HepG2 (cell line): ENCODE results near the gene BAHCC1. TPM values are rescaled to one million over a fixed set of nuclear protein-coding genes. Genes with fewer than 3 reads are reported as not detected.

ENCODE experiments used
- ATAC-seq: fragments of 200-7000 bp; cut with Tn5 transposase; 3 replicates; pipeline ENCODE4 v1.9.1; 2020; ENCODE audit warnings: mild to moderate bottlenecking, moderate library complexity
- BruUV-seq: library from RNA; stranded (reverse); fragments of 400-500 nt; replicated peaks from 2 replicates; lab custom pipeline; 2021; lab: Mats Ljungman, UMichigan
- CTCF ChIA-PET: fragments of 300-600 bp; formaldehyde crosslinking; extraction: SDS; loops from one replicate; lab custom pipeline; 2021; ENCODE audit warnings: low total read pairs, inconsistent platforms, low intra/inter-chr PET ratio; lab: Yijun Ruan, JAX
- POLR2A ChIA-PET: fragments of 350-600 bp; sonication (Branson Sonifier 250); formaldehyde crosslinking; loops from one replicate; lab custom pipeline; 2020; ENCODE audit warnings: antibody characterized with exemption, inconsistent platforms; lab: Yijun Ruan, JAX
- DNase-seq: peaks from one replicate; pipeline ENCODE4 v3.0.0-alpha.2; 2015; ENCODE audit warnings: low spot score
- FAIRE-seq: peaks from 3 replicates; lab custom pipeline; 2011; peaks lifted over from hg19 to GRCh38; lab: Jason Lieb, UNC
- H2AFZ ChIP-seq: one replicate; pipeline ENCODE4 v1.6.1; 2011; ENCODE audit warnings: low read length, inconsistent platforms
- H3K27ac ChIP-seq: fragments of 300-600 bp; 3 replicates; pipeline ENCODE4 v1.8.0; 2011; ENCODE audit warnings: mixed run types, mild to moderate bottlenecking, mixed read lengths, low read length, inconsistent platforms; ENCODE audit not compliant: insufficient read depth; ENCODE audit errors: extremely low read length
- H3K27me3 ChIP-seq, 2 experiments: fragments of 200-600 bp in 1 of 2; 2 replicates in 1 of 2; 3 replicates in 1 of 2; pipeline versions ENCODE4 v1.6.0 to v1.8.0; 2011; ENCODE audit warnings: low read length in 2 of 2, mild to moderate bottlenecking in 2 of 2, moderate library complexity in 2 of 2, inconsistent platforms in 1 of 2; ENCODE audit not compliant: insufficient read depth in 2 of 2, control insufficient read depth in 1 of 2
- H3K36me3 ChIP-seq, 2 experiments: fragments of 200-600 bp in 1 of 2; replicated peaks in 1 of 2; 2 replicates in 1 of 2; 3 replicates in 1 of 2; pipeline versions ENCODE4 v1.5.1 to v1.8.0; 2011; ENCODE audit warnings: low read length in 2 of 2, inconsistent platforms in 1 of 2; ENCODE audit not compliant: insufficient read depth in 2 of 2, control insufficient read depth in 1 of 2
- H3K4me1 ChIP-seq: 2 replicates; pipeline ENCODE4 v1.5.1; 2012; ENCODE audit warnings: low read length, inconsistent platforms; ENCODE audit not compliant: insufficient read depth
- H3K4me2 ChIP-seq: 2 replicates; pipeline ENCODE4 v1.6.0; 2011; ENCODE audit warnings: low read depth, low read length, inconsistent platforms
- H3K4me3 ChIP-seq, 3 experiments: fragments of 200-600 bp in 1 of 3; sonication (generic), shearing (Covaris generic) in 1 of 3; replicated peaks in 1 of 3; 2 replicates each; pipeline ENCODE4 v1.5.1; 2011 to 2016; ENCODE audit warnings: low read length in 3 of 3, inconsistent platforms in 2 of 3, low read depth in 2 of 3, mild to moderate bottlenecking in 2 of 3, control low read depth in 1 of 3, mixed read lengths in 1 of 3; ENCODE audit not compliant: insufficient read depth in 1 of 3
- H3K79me2 ChIP-seq: one replicate; pipeline ENCODE4 v1.6.1; 2011; ENCODE audit warnings: low read length, inconsistent platforms; ENCODE audit not compliant: insufficient read depth
- H3K9ac ChIP-seq: 2 replicates; pipeline ENCODE4 v1.6.0; 2011; ENCODE audit warnings: mild to moderate bottlenecking, low read depth, low read length, inconsistent platforms; ENCODE audit not compliant: insufficient read depth
- H3K9me3 ChIP-seq: 2 replicates; pipeline ENCODE4 v1.5.1; 2012; ENCODE audit warnings: mild to moderate bottlenecking, low read length
- H4K20me1 ChIP-seq: 2 replicates; pipeline ENCODE4 v1.6.0; 2011; ENCODE audit warnings: inconsistent platforms, mild to moderate bottlenecking, low read length, moderate library complexity; ENCODE audit not compliant: insufficient read depth
- CREM ChIP-seq, 2 experiments: sonication (generic) in 1 of 2; formaldehyde crosslinking in 1 of 2; IDR thresholded peaks; 2 replicates each; pipeline versions ENCODE4 v1.4.0 to v1.6.1; 2016 to 2020; ENCODE audit warnings: antibody characterized with exemption in 1 of 2, mild to moderate bottlenecking in 1 of 2, missing genetic modification reagents in 1 of 2
- CTCF ChIP-seq: sonication (generic); formaldehyde crosslinking; IDR thresholded peaks from 2 replicates; pipeline ENCODE4 v1.5.0; 2020; ENCODE audit warnings: mild to moderate bottlenecking, missing genetic modification reagents, moderate library complexity
- FIP1L1 ChIP-seq: fragments of 200-400 bp; formaldehyde crosslinking; IDR thresholded peaks from 2 replicates; pipeline ENCODE4 v1.6.1; 2018; ENCODE audit warnings: low read depth, mild to moderate bottlenecking, low read length, moderate library complexity, borderline replicate concordance; ENCODE audit not compliant: insufficient read depth
- FOXP1 ChIP-seq, 2 experiments: fragments of 450-650 bp in 1 of 2; IDR thresholded peaks; 2 replicates each; pipeline ENCODE4 v1.6.1; 2017 to 2018; ENCODE audit warnings: antibody characterized with exemption in 1 of 2
- KLF6 ChIP-seq: IDR thresholded peaks from 2 replicates; pipeline ENCODE4 v1.8.0; 2016; ENCODE audit warnings: missing biosample characterization, missing genetic modification reagents
- MIER3 ChIP-seq: IDR thresholded peaks from 2 replicates; pipeline ENCODE4 v1.6.1; 2016; ENCODE audit warnings: missing compliant biosample characterization, borderline replicate concordance
- SP2 ChIP-seq: sonication (generic); formaldehyde crosslinking; IDR thresholded peaks from 2 replicates; pipeline ENCODE4 v1.5.1; 2020; ENCODE audit warnings: mild to moderate bottlenecking, missing genetic modification reagents
- STAG1 ChIP-seq: sonication (generic); formaldehyde crosslinking; IDR thresholded peaks from 2 replicates; pipeline ENCODE4 v1.4.0; 2020; ENCODE audit warnings: missing genetic modification reagents
- ZBED4 ChIP-seq: sonication (generic); formaldehyde crosslinking; IDR thresholded peaks from 2 replicates; pipeline ENCODE4 v1.4.0; 2020; ENCODE audit warnings: missing genetic modification reagents, borderline replicate concordance
- ZBTB2 ChIP-seq: sonication (generic); formaldehyde crosslinking; IDR thresholded peaks from 2 replicates; pipeline ENCODE4 v1.8.0; 2022; ENCODE audit warnings: low read depth, missing genetic modification reagents
- ZBTB3 ChIP-seq: sonication (generic); formaldehyde crosslinking; IDR thresholded peaks from 2 replicates; pipeline ENCODE4 v1.4.0; 2020; ENCODE audit warnings: low read depth, mild to moderate bottlenecking, moderate library complexity, missing genetic modification reagents, borderline replicate concordance
- ZFAT ChIP-seq: sonication (generic); formaldehyde crosslinking; conservative IDR thresholded peaks from 2 replicates; pipeline ENCODE4 v1.8.1; 2023; ENCODE audit warnings: missing genetic modification reagents, inconsistent platforms
- ZFX ChIP-seq: sonication (generic); formaldehyde crosslinking; IDR thresholded peaks from 2 replicates; pipeline ENCODE4 v1.4.0; 2020; ENCODE audit warnings: mild to moderate bottlenecking, low read depth, missing genetic modification reagents, moderate library complexity
- ZNF816 ChIP-seq: sonication (generic); formaldehyde crosslinking; IDR thresholded peaks from 2 replicates; pipeline ENCODE4 v1.8.0; 2022; ENCODE audit warnings: missing genetic modification reagents, mild to moderate bottlenecking, borderline replicate concordance
- WGBS: methylation state at CpG from one replicate; pipeline ENCODE4 v1.1.6; 2017; ENCODE audit warnings: low lambda C conversion rate; 5-methylcytosine and 5-hydroxymethylcytosine counted together
- in situ Hi-C: cut with HindIII; loops from 2 replicates; pipeline ENCODE4 v1.10.0; 2017; ENCODE audit warnings: low pct_unique_long_range_greater_than_20kb; ENCODE audit not compliant: extremely low pct_ligation_motif_present
- intact Hi-C: fragments of 100-400 bp; cut with micrococcal nuclease; formaldehyde crosslinking; loops from one replicate; pipeline ENCODE4 v1.10.0; 2022; ENCODE audit not compliant: unreplicated experiment
- polyA plus RNA-seq, 8 experiments: library from polyadenylated mRNA; depleted of rRNA in 3 of 8; stranded (reverse) in 7 of 8; unstranded in 1 of 8; fragments of >200 nt; fragmentation: Illumina TruSeq in 4 of 8; extraction: Trizol in 4 of 8; gene quantifications; 2 replicates each; pipeline versions ENCODE4 v1.2.1 to v1.2.3, GENCODE V29; 2011 to 2016; ENCODE audit warnings: low read depth in 4 of 8, missing spikeins in 1 of 8, mixed read lengths in 1 of 8; ENCODE audit not compliant: insufficient read depth in 1 of 8
- total RNA-seq, 5 experiments: library from RNA; depleted of rRNA; stranded (reverse); fragments of >200 nt; fragmentation: Illumina TruSeq; extraction: Trizol; gene quantifications; 2 replicates each; pipeline ENCODE4 v1.2.3, GENCODE V29; 2016; ENCODE audit warnings: low read depth in 1 of 5

The BAHCC1 gene
- total and polyA plus RNA-seq, 2 of the 13 experiments (the other 11 are each of a cell fraction or from before 2014, with no cell fraction given), result 1.4 to 1.7 TPM

- TF ChIP-seq ZFX (CRISPR knock-in tag) (no peak), KLF6 (CRISPR knock-in tag) (no peak), ZNF816 (no peak)
Measured at GRCh38 chr17:81435652-81436293, 40.5 kb downstream of the BAHCC1 start (continued).

GRCh38 chr17:81436294-81436849, 41.1 kb downstream of the BAHCC1 start:
- H3K79me2 ChIP-seq, result no peaks in the 10 kb centered on the region
- ChIA-PET CTCF (no interaction called here), POLR2A (no interaction called here)
- H4K20me1 ChIP-seq, result no peaks in the 10 kb centered on the region
- no peak overlapping the region for H2AFZ ChIP-seq
- H3K36me3 ChIP-seq, result no peaks in the 10 kb centered on the region
- no peaks in the 10 kb centered on the region for H3K9me3 ChIP-seq
- no peak overlapping the region for H3K9ac ChIP-seq
- 65% methylated on average over 12 of the region's 19 CpGs for WGBS
- TF ChIP-seq STAG1 (CRISPR knock-in tag) (peak; percentile 36), ZBED4 (CRISPR knock-in tag) (no peak), CREM (IDR thresholded peaks at IDR 0.05) (no peak), CREM (CRISPR knock-in tag; IDR thresholded peaks at IDR 0.05) (no peak), SP2 (CRISPR knock-in tag) (no peak), FOXP1 (IDR thresholded peaks at IDR 0.05) (no peak), FOXP1 (CRISPR knock-in tag; IDR thresholded peaks at IDR 0.05) (no peak), ZBTB2 (no peak), ZFAT (CRISPR knock-in tag) (no peak), MIER3 (CRISPR knock-in tag) (no peak), CTCF (CRISPR knock-in tag) (peak; percentile 38), ZBTB3 (CRISPR knock-in tag) (no peak), FIP1L1 (no peak)
- intact Hi-C loops (no loop called here), in situ Hi-C loops (no loop called here)
- no peak overlapping the region for H3K4me3 ChIP-seq
- ATAC-seq, result no peak; the same call in 2 of the 3 replicates
- H3K27me3 ChIP-seq, result no peaks in the 10 kb centered on the region
- H3K4me2 ChIP-seq, result no peak overlapping the region
- BruUV-seq, result no TSS peak
- no peak for FAIRE-seq
- H3K4me1 ChIP-seq, result no peaks in the 10 kb centered on the region
- no peak overlapping the region for H3K27ac ChIP-seq
- DNase-seq, result no peak
